Gastroesophageal sphincter (tissue), 4 donors: Measurements from ENCODE around the gene GYS1. TPM values are rescaled to one million over a fixed set of nuclear protein-coding genes. Genes with fewer than 3 reads are reported as not detected.
"Not testable (repeated sequence)": the region's sequence is repeated elsewhere in the genome, so short reads cannot be mapped to it uniquely, and the experiment has no call there.

Experiments used
- ATAC-seq: fragments of 150-250 bp; one replicate; pipeline ENCODE4 v1.9.1; 2016; ENCODE audit warnings: mild to moderate bottlenecking, moderate library complexity
- H3K27ac ChIP-seq, 4 donors: fragments of 200-600 bp; sonication (generic) in 3 of 4; 1 replicate in 3 of 4; 2 replicates in 1 of 4; pipeline ENCODE4 v1.5.1; 2016 to 2019
- H3K27me3 ChIP-seq: fragments of 200-600 bp; sonication (generic); one replicate; pipeline ENCODE4 v1.5.1; 2019
- H3K36me3 ChIP-seq, 2 donors: fragments of 200-600 bp; sonication (generic); one replicate each; pipeline ENCODE4 v1.5.1; 2019; ENCODE audit warnings: control low read depth in 1 of 2
- H3K4me1 ChIP-seq, 3 donors: fragments of 200-600 bp; sonication (generic); 1 replicate in 2 of 3; 2 replicates in 1 of 3; pipeline ENCODE4 v1.5.1; 2016 to 2019; ENCODE audit warnings: control low read depth in 2 of 3
- H3K4me3 ChIP-seq, 2 donors: fragments of 200-600 bp; sonication (generic); one replicate each; pipeline ENCODE4 v1.5.1; 2019; ENCODE audit warnings: mild to moderate bottlenecking in 1 of 2, moderate library complexity in 1 of 2
- H3K9me3 ChIP-seq, 3 donors: fragments of 200-600 bp; sonication (generic); one replicate each; pipeline ENCODE4 v1.5.1; 2017 to 2019; ENCODE audit warnings: control low read depth in 2 of 3
- CTCF ChIP-seq, 4 experiments: fragments of 200-600 bp in 2 of 4; fragments of 450-650 bp in 2 of 4; sonication (generic) in 1 of 4; IDR thresholded peaks; one replicate each; pipeline ENCODE4 v1.5.1; 2017 to 2019; ENCODE audit warnings: antibody characterized with exemption in 4 of 4, mild to moderate bottlenecking in 2 of 4, moderate library complexity in 2 of 4
- EP300 ChIP-seq: sonication (generic); formaldehyde crosslinking; IDR thresholded peaks from one replicate; pipeline ENCODE4 v1.6.1; 2017; ENCODE audit warnings: antibody characterized with exemption, mild to moderate bottlenecking
- POLR2A ChIP-seq, 2 donors: fragments of 450-650 bp; IDR thresholded peaks; one replicate each; pipeline ENCODE4 v1.6.1; 2017; ENCODE audit warnings: antibody characterized with exemption in 2 of 2, mild to moderate bottlenecking in 2 of 2, moderate library complexity in 1 of 2
- POLR2AphosphoS5 ChIP-seq: sonication (generic); formaldehyde crosslinking; IDR thresholded peaks from one replicate; pipeline ENCODE4 v1.6.1; 2017; ENCODE audit warnings: antibody characterized with exemption
- WGBS, 2 donors: methylation state at CpG; one replicate each; pipeline ENCODE4 v1.1.5; 2018; ENCODE audit warnings: low coverage in 1 of 2; 5-methylcytosine and 5-hydroxymethylcytosine counted together
- total RNA-seq, 4 donors: library from RNA; depleted of rRNA; stranded (reverse); fragments of >200 nt; gene quantifications; one replicate each; pipeline ENCODE4 v1.1.0, GENCODE V29; 2016

The GYS1 gene
- total RNA-seq, 4 donors from 2014 or later, result 22.1 to 44.4 (median 38.5) TPM

GRCh38 chr19:48928164-48929025 is 64.7 kb downstream of the GYS1 start:
- H3K9me3 ChIP-seq, result no peaks in the 10 kb centered on the region
- no peak overlapping the region for H3K27ac ChIP-seq
- no peak overlapping the region for H3K4me3 ChIP-seq
- peaks cover 0 to 5% of the 10 kb centered on the region in 2 donors for H3K36me3 ChIP-seq
- ATAC-seq, result no peak
- peaks cover 0 to 22% (median 0%) of the 10 kb centered on the region in 3 donors for H3K4me1 ChIP-seq
- 66 to 79% methylated on average over 10 to 13 of the region's 15 CpGs for WGBS, 2 donors
- TF ChIP-seq POLR2AphosphoS5 (no peak), CTCF (IDR thresholded peaks at IDR 0.05) (no peak), POLR2A (IDR thresholded peaks at IDR 0.05) (no peak), EP300 (no peak)
- H3K27me3 ChIP-seq, result no peaks in the 10 kb centered on the region

- peaks cover 0 to 12% of the 10 kb centered on the region in 2 donors for H3K36me3 ChIP-seq
These were observed 65.4 kb downstream of the GYS1 start for GRCh38 chr19:48927692-48928091.

GRCh38 chr19:48926909-48927308 is 66.2 kb downstream of the GYS1 start:
- Histone ChIP-seq H3K27me3 (no peaks in the 10 kb centered on the region), H3K9me3 (no peaks in the 10 kb centered on the region), H3K36me3 (peaks cover 0 to 20% of the 10 kb centered on the region in 2 donors), H3K4me3 (peak overlapping the region in 1 of 2 donors; percentile 12), H3K4me1 (peaks cover 0 to 17% (median 0%) of the 10 kb centered on the region in 3 donors), H3K27ac (peak overlapping the region in 1 of 4 donors; percentile 19)
- peak; percentile 90 for TF ChIP-seq POLR2AphosphoS5
- TF ChIP-seq POLR2A (IDR thresholded peaks at IDR 0.05), result no peak
- WGBS, 2 donors, result 8 to 14% methylated on average over 8 to 10 of the region's 10 CpGs
- peak; percentile 87 for ATAC-seq

More at GRCh38 chr19:48927692-48928091, 65.4 kb downstream of the GYS1 start:
- H3K4me3 ChIP-seq, H3K27ac ChIP-seq, H3K27me3 ChIP-seq, H3K9me3 ChIP-seq, ATAC-seq: not testable (repeated sequence)
- WGBS, 2 donors, result 81 to 100% methylated on average over 6 to 7 of the region's 17 CpGs
- peaks cover 0 to 17% (median 0%) of the 10 kb centered on the region in 3 donors for H3K4me1 ChIP-seq

- not testable (repeated sequence) for ATAC-seq, H3K4me3 ChIP-seq, H3K27me3 ChIP-seq, H3K9me3 ChIP-seq, H3K27ac ChIP-seq
- WGBS, 2 donors, result 80% methylated on average over 8 of the region's 8 CpGs; no CpG with 5 or more reads in 1 of the 2 donors
- Histone ChIP-seq H3K4me1 (peaks cover 0 to 17% (median 0%) of the 10 kb centered on the region in 3 donors), H3K36me3 (peaks cover 0 to 30% of the 10 kb centered on the region in 2 donors)
These were observed 67.2 kb downstream of the GYS1 start for GRCh38 chr19:48925890-48926289.

- peaks cover 0 to 35% of the 10 kb centered on the region in 2 donors for H3K36me3 ChIP-seq
- 65 to 89% methylated on average over 1 to 8 of the region's 11 CpGs for WGBS, 2 donors
- H3K4me1 ChIP-seq, result peaks cover 0 to 17% (median 0%) of the 10 kb centered on the region in 3 donors
- no peak overlapping the region for H3K27ac ChIP-seq
- no peaks in the 10 kb centered on the region for H3K27me3 ChIP-seq
- no peak overlapping the region for H3K4me3 ChIP-seq
- ATAC-seq, result no peak
- no peaks in the 10 kb centered on the region for H3K9me3 ChIP-seq
- TF ChIP-seq POLR2A (IDR thresholded peaks at IDR 0.05) (no peak), EP300 (no peak), CTCF (IDR thresholded peaks at IDR 0.05) (no peak), POLR2AphosphoS5 (no peak)
These were observed 67.8 kb downstream of the GYS1 start for GRCh38 chr19:48925240-48925843.

GRCh38 chr19:48922548-48923490 is 70.3 kb downstream of the GYS1 start:
- H3K27me3 ChIP-seq, result no peaks in the 10 kb centered on the region
- WGBS, 2 donors, result 73 to 100% methylated on average over 1 to 9 of the region's 18 CpGs
- ATAC-seq, result no peak
- H3K4me3 ChIP-seq, result no peak overlapping the region
- H3K27ac ChIP-seq, result no peak overlapping the region
- H3K9me3 ChIP-seq, result no peaks in the 10 kb centered on the region
- TF ChIP-seq CTCF (IDR thresholded peaks at IDR 0.05) (no peak), POLR2AphosphoS5 (no peak), EP300 (no peak), POLR2A (IDR thresholded peaks at IDR 0.05) (no peak)
- peaks cover 0 to 60% of the 10 kb centered on the region in 2 donors for H3K36me3 ChIP-seq
- peaks cover 0 to 15% (median 0%) of the 10 kb centered on the region in 3 donors for H3K4me1 ChIP-seq
